Testis (tissue), 3 donors: ENCODE results near the gene ABO. TPM values are rescaled to one million over a fixed set of nuclear protein-coding genes. Genes with fewer than 3 reads are reported as not detected.
A peak's percentile ranks its signal among the peaks of the same experiment; 100 is the strongest.
"Not testable (repeated sequence)": the region's sequence is repeated elsewhere in the genome, so short reads cannot be mapped to it uniquely, and the experiment has no call there.

Experiments used
- DNase-seq: peaks from one replicate; pipeline ENCODE4 v3.0.0-alpha.2; 2019
- H3K27ac ChIP-seq, 2 donors: fragments of 200-600 bp; sonication (generic); one replicate each; pipeline ENCODE4 v1.5.1; 2019
- H3K27me3 ChIP-seq: fragments of 200-600 bp; sonication (generic); one replicate; pipeline ENCODE4 v1.5.1; 2019
- H3K36me3 ChIP-seq: fragments of 200-600 bp; sonication (generic); one replicate; pipeline ENCODE4 v1.5.1; 2017; ENCODE audit warnings: low read depth; ENCODE audit errors: missing control alignments
- H3K4me1 ChIP-seq: fragments of 200-600 bp; sonication (generic); one replicate; pipeline ENCODE4 v1.5.1; 2019
- H3K4me3 ChIP-seq, 2 donors: fragments of 200-600 bp; sonication (generic); one replicate each; pipeline ENCODE4 v1.5.1; 2017 to 2019
- H3K9me3 ChIP-seq: fragments of 200-600 bp; sonication (generic); one replicate; pipeline ENCODE4 v1.5.1; 2017
- POLR2A ChIP-seq: fragments of 450-650 bp; IDR thresholded peaks from one replicate; pipeline ENCODE4 v1.6.1; 2017; ENCODE audit warnings: antibody characterized with exemption, mild to moderate bottlenecking, moderate library complexity
- WGBS, 2 donors: methylation state at CpG; one replicate each; pipeline ENCODE4 v1.1.5; 2018; 5-methylcytosine and 5-hydroxymethylcytosine counted together
- intact Hi-C: fragments of 100-400 bp; cut with DNase I; formaldehyde crosslinking; loops from one replicate; pipeline ENCODE4 v1.15.1; 2023; ENCODE audit warnings: low total_unique reads
- polyA plus RNA-seq: library from polyadenylated mRNA; stranded (reverse); fragments of 350-450 nt; fragmentation: Illumina TruSeq; extraction: RNeasy Lipid Tissue Mini Kit (QIAGEN cat#74804); gene quantifications from one replicate; pipeline ENCODE4 v1.2.3, GENCODE V29; 2014; ENCODE audit warnings: low read depth, low replicate concordance; ENCODE audit not compliant: insufficient read depth
- total RNA-seq, 2 donors: library from RNA; depleted of rRNA; stranded (reverse); fragments of >200 nt; gene quantifications; one replicate each; pipeline ENCODE4 v1.2.3, GENCODE V29; 2016
- TF ChIP-seq, protein P1 (sequence below), 3 experiments: fragments of 450-650 bp in 2 of 3; fragments of 200-600 bp in 1 of 3; sonication (generic) in 1 of 3; IDR thresholded peaks; one replicate each; pipeline ENCODE4 v1.5.1; 2016 to 2019; ENCODE audit warnings: antibody characterized with exemption in 3 of 3, mild to moderate bottlenecking in 2 of 3, moderate library complexity in 1 of 3

Gene ABO
- total and polyA plus RNA-seq, 3 donors from 2014 or later: 10.4 to 31.1 (median 25.6) TPM

GRCh38 chr9:133233681-133234432 is 41.1 kb downstream of the ABO start:
- Histone ChIP-seq H3K27me3 (no peaks in the 10 kb centered on the region), H3K4me3 (no peak overlapping the region), H3K36me3 (no peaks in the 10 kb centered on the region), H3K27ac (no peak overlapping the region), H3K9me3 (no peaks in the 10 kb centered on the region), H3K4me1 (peaks cover 18% of the 10 kb centered on the region)
- TF ChIP-seq, protein P1, sequence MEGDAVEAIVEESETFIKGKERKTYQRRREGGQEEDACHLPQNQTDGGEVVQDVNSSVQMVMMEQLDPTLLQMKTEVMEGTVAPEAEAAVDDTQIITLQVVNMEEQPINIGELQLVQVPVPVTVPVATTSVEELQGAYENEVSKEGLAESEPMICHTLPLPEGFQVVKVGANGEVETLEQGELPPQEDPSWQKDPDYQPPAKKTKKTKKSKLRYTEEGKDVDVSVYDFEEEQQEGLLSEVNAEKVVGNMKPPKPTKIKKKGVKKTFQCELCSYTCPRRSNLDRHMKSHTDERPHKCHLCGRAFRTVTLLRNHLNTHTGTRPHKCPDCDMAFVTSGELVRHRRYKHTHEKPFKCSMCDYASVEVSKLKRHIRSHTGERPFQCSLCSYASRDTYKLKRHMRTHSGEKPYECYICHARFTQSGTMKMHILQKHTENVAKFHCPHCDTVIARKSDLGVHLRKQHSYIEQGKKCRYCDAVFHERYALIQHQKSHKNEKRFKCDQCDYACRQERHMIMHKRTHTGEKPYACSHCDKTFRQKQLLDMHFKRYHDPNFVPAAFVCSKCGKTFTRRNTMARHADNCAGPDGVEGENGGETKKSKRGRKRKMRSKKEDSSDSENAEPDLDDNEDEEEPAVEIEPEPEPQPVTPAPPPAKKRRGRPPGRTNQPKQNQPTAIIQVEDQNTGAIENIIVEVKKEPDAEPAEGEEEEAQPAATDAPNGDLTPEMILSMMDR (IDR thresholded peaks at IDR 0.05): no peak
- TF ChIP-seq POLR2A: no peak
- DNase-seq: peak; percentile 11
- intact Hi-C loops: no loop called here
- WGBS, 2 donors: 87 to 90% methylated on average over 31 to 32 of the region's 32 CpGs

GRCh38 chr9:133231934-133232568 is 43.0 kb downstream of the ABO start:
- DNase-seq: peak; percentile 9
- H3K9me3 ChIP-seq, H3K36me3 ChIP-seq, intact Hi-C loops, H3K4me3 ChIP-seq, H3K27ac ChIP-seq, H3K4me1 ChIP-seq, H3K27me3 ChIP-seq: not testable (repeated sequence)
- 85 to 90% methylated on average over 24 of the region's 24 CpGs for WGBS, 2 donors

DNA sequence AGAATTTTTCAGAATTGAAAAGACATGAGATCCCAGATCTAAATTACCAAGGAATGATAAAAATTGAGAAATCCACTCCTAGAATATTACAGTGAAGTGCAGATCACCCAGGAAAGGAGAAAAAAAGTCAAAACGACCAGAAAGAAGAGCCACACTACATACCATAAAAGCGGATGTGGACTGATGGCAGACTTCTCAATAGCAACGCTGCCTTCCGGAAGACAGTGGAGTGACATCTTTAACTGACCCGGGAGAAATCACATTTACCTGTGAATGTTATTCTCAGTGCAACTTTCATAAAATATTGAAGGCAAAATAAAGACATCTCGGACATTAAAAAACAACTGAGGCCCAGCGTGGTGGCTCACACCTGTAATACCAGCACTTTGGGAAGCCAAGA is 44.5 kb downstream of the ABO start:
- H3K36me3 ChIP-seq, H3K9me3 ChIP-seq, H3K4me3 ChIP-seq, H3K27me3 ChIP-seq, H3K27ac ChIP-seq, H3K4me1 ChIP-seq, intact Hi-C loops: not testable (repeated sequence)
- WGBS, 2 donors: 91% methylated on average over 7 of the region's 7 CpGs
- DNase-seq: peak; percentile 5

DNA sequence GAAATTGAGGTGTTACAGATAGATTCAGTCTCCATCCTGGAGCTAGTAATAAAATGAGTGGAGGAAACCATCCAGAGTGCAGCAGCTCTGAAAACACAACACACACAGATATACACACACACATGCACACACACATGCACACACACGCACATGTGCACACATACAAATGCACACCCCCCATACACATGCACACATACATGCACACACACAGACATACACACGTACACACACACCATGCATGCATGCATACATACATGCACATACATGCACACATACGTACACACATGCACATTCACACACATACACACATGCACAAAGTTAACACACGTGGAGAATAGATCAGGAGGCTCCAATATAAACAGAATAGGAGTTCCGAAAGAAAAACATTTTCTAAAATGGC is 44.9 kb downstream of the ABO start:
- H3K4me3 ChIP-seq: no peak overlapping the region
- no peak overlapping the region for H3K27ac ChIP-seq
- DNase-seq: peak; percentile 3
- no peaks in the 10 kb centered on the region for H3K27me3 ChIP-seq
- intact Hi-C loops: no loop called here
- no peaks in the 10 kb centered on the region for H3K36me3 ChIP-seq
- WGBS, 2 donors: 89 to 92% methylated on average over 5 of the region's 5 CpGs
- TF ChIP-seq, protein P1 (IDR thresholded peaks at IDR 0.05): no peak
- TF ChIP-seq POLR2A: no peak
- no peaks in the 10 kb centered on the region for H3K4me1 ChIP-seq
- H3K9me3 ChIP-seq: no peaks in the 10 kb centered on the region

DNA sequence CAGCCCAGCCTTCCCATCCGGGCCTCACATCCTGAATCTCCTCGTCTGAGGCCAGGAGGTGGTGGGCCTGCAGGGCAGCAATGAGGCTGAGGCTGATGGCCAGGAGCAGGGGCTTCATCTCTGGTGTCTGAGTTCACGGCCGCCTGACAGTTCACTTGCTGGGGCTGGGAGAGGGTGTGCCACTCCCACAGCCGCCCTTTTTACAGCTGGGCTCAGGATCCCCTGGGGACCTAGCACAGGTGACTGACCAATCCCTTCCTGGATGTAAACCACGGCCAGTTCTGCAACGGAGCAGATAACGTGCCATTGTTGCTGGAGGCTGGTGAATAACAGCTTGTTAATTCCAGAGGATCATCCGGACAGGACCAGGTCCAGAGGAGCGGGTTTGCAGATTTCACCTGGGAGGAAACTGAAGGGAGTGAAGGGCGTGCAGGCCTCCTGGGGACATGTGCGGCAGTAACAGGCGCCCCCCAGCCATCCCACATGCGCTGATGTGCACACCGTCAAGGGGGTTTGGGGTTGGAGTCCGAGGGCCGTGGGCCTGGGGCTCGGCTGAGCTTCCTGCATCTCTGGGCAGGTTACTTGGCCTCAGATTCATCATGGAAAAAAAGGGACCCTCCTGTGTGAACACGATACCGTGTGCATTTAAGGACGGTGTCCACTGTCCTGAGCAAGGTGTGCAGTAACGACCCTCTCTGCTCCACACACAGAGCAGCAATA is 46.4 kb downstream of the ABO start:
- H3K27me3 ChIP-seq, intact Hi-C loops, H3K9me3 ChIP-seq, H3K27ac ChIP-seq, H3K36me3 ChIP-seq, H3K4me3 ChIP-seq, H3K4me1 ChIP-seq: not testable (repeated sequence)
- 88% methylated on average over 10 to 22 of the region's 22 CpGs for WGBS, 2 donors
- peak; percentile 9 for DNase-seq

GRCh38 chr9:133227996-133228395 is 47.0 kb downstream of the ABO start:
- intact Hi-C loops, H3K4me1 ChIP-seq, H3K27ac ChIP-seq, DNase-seq, H3K36me3 ChIP-seq, H3K27me3 ChIP-seq, H3K9me3 ChIP-seq, H3K4me3 ChIP-seq: not testable (repeated sequence)
- WGBS, 2 donors: 93 to 98% methylated on average over 6 to 8 of the region's 8 CpGs
